Kidney epithelial cell (primary cell): ENCODE measurements around the gene MCFD2. TPM values are rescaled to one million over a fixed set of nuclear protein-coding genes. Genes with fewer than 3 reads are reported as not detected.

Experiments
- DNase-seq: peaks from one replicate; pipeline ENCODE4 v3.0.0-alpha.2; 2010; ENCODE audit warnings: low read depth
- H3K27me3 ChIP-seq: 2 replicates; pipeline ENCODE4 v1.6.0; 2011; ENCODE audit warnings: low read length; ENCODE audit not compliant: control insufficient read depth, insufficient read depth
- H3K36me3 ChIP-seq: 2 replicates; pipeline ENCODE4 v1.5.1; 2011; ENCODE audit warnings: low read length; ENCODE audit not compliant: control insufficient read depth, insufficient read depth
- H3K4me3 ChIP-seq: 2 replicates; pipeline ENCODE4 v1.5.1; 2011; ENCODE audit warnings: low read depth, mild to moderate bottlenecking, control low read depth, low read length
- CTCF ChIP-seq: IDR thresholded peaks from 2 replicates; pipeline ENCODE4 v1.5.1; 2011; ENCODE audit warnings: mild to moderate bottlenecking, moderate library complexity, low read length, control low read depth, inconsistent platforms; ENCODE audit not compliant: insufficient read depth, poor library complexity, severe bottlenecking
- total RNA-seq: library from RNA; depleted of rRNA; stranded (reverse); fragments of >200 nt; gene quantifications from 2 replicates; pipeline ENCODE4 v1.2.3, GENCODE V29; 2015

Gene MCFD2
- total RNA-seq, 1 donor from 2014 or later: 175 TPM

GRCh38 chr2:46891956-46892553 is 23.6 kb downstream of the MCFD2 start:
- Histone ChIP-seq H3K4me3 (no peak overlapping the region), H3K27me3 (no peaks in the 10 kb centered on the region), H3K36me3 (no peaks in the 10 kb centered on the region)
- no peak for TF ChIP-seq CTCF
- no peak for DNase-seq

- no peaks in the 10 kb centered on the region for H3K36me3 ChIP-seq
- H3K4me3 ChIP-seq: no peak overlapping the region
- no peak for TF ChIP-seq CTCF
Observed at GRCh38 chr2:46888421-46888952, 27.1 kb downstream of the MCFD2 start.

GRCh38 chr2:46887028-46887885 is 28.3 kb downstream of the MCFD2 start:
- no peak for TF ChIP-seq CTCF
- Histone ChIP-seq H3K36me3 (no peaks in the 10 kb centered on the region), H3K27me3 (no peaks in the 10 kb centered on the region), H3K4me3 (no peak overlapping the region)
- DNase-seq: no peak

More at GRCh38 chr2:46888421-46888952, 27.1 kb downstream of the MCFD2 start:
- no peaks in the 10 kb centered on the region for H3K27me3 ChIP-seq
- DNase-seq: no peak

- no peaks in the 10 kb centered on the region for H3K27me3 ChIP-seq
- no peaks in the 10 kb centered on the region for H3K36me3 ChIP-seq
- DNase-seq: no peak
- no peak overlapping the region for H3K4me3 ChIP-seq
- TF ChIP-seq CTCF: no peak
Observed at GRCh38 chr2:46886268-46887027, 29.2 kb downstream of the MCFD2 start.

- Histone ChIP-seq H3K27me3 (no peaks in the 10 kb centered on the region), H3K4me3 (no peak overlapping the region), H3K36me3 (no peaks in the 10 kb centered on the region)
- no peak for DNase-seq
- TF ChIP-seq CTCF: no peak
Observed at GRCh38 chr2:46885376-46885775, 30.2 kb downstream of the MCFD2 start.
